Hair follicular keratinocyte (primary cell): ENCODE data around the gene ZC3HAV1L. TPM values are rescaled to one million over a fixed set of nuclear protein-coding genes. Genes with fewer than 3 reads are reported as not detected.

Experiments used
- total RNA-seq: library from RNA; depleted of rRNA; stranded (reverse); fragments of >200 nt; gene quantifications from 2 replicates; pipeline ENCODE4 v1.2.3, GENCODE V29; 2015

Gene ZC3HAV1L
- total RNA-seq, result 5.1 and 9.3 TPM in 2 replicates

GRCh38 chr7:139035586-139036353 lies at the start of gene ZC3HAV1L:
Gene ZC3HAV1L, minus strand, starts transcription at chr7:139036042. Its CDS starts 25 bp downstream, at chr7:139036017.

DNA sequence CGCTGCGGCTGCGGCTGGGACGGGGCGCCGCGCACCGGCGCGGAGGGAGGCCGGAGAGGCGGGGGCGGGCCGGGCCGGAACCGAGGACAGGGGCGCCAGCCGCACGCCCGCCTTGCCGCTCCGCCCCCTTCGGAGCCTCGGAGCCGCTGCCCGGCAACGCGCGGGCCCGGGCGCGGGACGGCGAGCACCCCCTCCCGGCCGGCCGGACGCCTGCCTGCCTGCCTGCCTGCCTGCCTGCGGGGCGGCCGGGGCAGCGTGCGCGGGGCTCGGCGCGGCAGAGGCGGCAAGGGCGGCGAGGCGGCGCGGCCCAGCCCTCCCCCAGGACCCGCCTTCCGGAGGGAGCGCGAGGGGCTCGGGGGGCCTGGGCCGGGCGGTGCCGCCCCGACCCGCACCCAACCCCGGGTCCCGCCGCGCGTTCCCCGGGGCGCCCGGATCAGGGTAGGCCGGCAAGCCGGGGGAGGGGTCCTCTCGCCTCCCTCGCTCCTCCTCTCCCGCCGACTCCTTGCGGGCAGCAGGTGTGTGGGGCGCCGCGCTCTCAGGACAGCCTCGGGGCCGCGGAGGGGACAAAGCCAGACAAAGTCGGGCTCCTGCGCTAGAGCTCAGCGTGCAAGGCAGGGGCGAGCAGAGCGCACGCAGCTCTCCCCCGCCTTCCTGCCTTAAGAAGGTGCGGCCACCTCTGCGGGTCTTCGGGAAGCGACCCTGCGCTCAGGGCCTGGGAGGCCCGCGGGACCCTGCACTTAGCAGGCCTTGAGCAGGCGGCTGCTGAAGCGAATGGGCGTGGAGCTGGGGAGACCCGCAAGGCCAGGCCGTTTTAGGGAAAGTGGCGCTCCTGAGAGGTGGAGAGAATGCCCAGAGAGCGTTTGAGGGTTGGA lies 54.3 kb downstream of the ZC3HAV1L start, which contains the start of gene KIAA1549:
Gene KIAA1549, minus strand, starts transcription at position 58 of the 872 bp plus-strand sequence. CDS start 120 bp downstream, outside the sequence.

Other genes with a start within 250 kb of the ZC3HAV1L start
- gene TMEM213, start 238.0 kb downstream of the ZC3HAV1L start, total RNA-seq, result not detected in 2 replicates
- 0.19 TPM in 1 of 2 replicates, not detected in the other for gene ATP6V0A4, start 237.8 kb downstream of the ZC3HAV1L start, total RNA-seq
- gene KIAA1549, start 54.7 kb downstream of the ZC3HAV1L start, total RNA-seq, result 1.1 and 1.5 TPM in 2 replicates
- 18.6 and 21.8 TPM in 2 replicates for gene ZC3HAV1, start 73.7 kb upstream of the ZC3HAV1L start, total RNA-seq
- gene UBN2, start 195.2 kb upstream of the ZC3HAV1L start, total RNA-seq, result 1.7 and 3.7 TPM in 2 replicates